Kidney epithelial cell (primary cell): Measurements from ENCODE around the gene ADD2. TPM values are rescaled to one million over a fixed set of nuclear protein-coding genes. Genes with fewer than 3 reads are reported as not detected.

Experiments used
- DNase-seq: peaks from one replicate; pipeline ENCODE4 v3.0.0-alpha.2; 2010; ENCODE audit warnings: low read depth
- H3K27me3 ChIP-seq: 2 replicates; pipeline ENCODE4 v1.6.0; 2011; ENCODE audit warnings: low read length; ENCODE audit not compliant: control insufficient read depth, insufficient read depth
- H3K36me3 ChIP-seq: 2 replicates; pipeline ENCODE4 v1.5.1; 2011; ENCODE audit warnings: low read length; ENCODE audit not compliant: control insufficient read depth, insufficient read depth
- H3K4me3 ChIP-seq: 2 replicates; pipeline ENCODE4 v1.5.1; 2011; ENCODE audit warnings: low read depth, mild to moderate bottlenecking, control low read depth, low read length
- total RNA-seq: library from RNA; depleted of rRNA; stranded (reverse); fragments of >200 nt; gene quantifications from 2 replicates; pipeline ENCODE4 v1.2.3, GENCODE V29; 2015
- TF ChIP-seq, protein P1 (sequence below): IDR thresholded peaks from 2 replicates; pipeline ENCODE4 v1.5.1; 2011; ENCODE audit warnings: mild to moderate bottlenecking, moderate library complexity, low read length, control low read depth, inconsistent platforms; ENCODE audit not compliant: insufficient read depth, poor library complexity, severe bottlenecking

Gene ADD2
- total RNA-seq, 1 donor from 2014 or later, result 9.9 TPM

- no peak for DNase-seq
- H3K4me3 ChIP-seq, result no peak overlapping the region
- no peaks in the 10 kb centered on the region for H3K27me3 ChIP-seq
- TF ChIP-seq, protein P1, sequence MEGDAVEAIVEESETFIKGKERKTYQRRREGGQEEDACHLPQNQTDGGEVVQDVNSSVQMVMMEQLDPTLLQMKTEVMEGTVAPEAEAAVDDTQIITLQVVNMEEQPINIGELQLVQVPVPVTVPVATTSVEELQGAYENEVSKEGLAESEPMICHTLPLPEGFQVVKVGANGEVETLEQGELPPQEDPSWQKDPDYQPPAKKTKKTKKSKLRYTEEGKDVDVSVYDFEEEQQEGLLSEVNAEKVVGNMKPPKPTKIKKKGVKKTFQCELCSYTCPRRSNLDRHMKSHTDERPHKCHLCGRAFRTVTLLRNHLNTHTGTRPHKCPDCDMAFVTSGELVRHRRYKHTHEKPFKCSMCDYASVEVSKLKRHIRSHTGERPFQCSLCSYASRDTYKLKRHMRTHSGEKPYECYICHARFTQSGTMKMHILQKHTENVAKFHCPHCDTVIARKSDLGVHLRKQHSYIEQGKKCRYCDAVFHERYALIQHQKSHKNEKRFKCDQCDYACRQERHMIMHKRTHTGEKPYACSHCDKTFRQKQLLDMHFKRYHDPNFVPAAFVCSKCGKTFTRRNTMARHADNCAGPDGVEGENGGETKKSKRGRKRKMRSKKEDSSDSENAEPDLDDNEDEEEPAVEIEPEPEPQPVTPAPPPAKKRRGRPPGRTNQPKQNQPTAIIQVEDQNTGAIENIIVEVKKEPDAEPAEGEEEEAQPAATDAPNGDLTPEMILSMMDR, result no peak
- H3K36me3 ChIP-seq, result no peaks in the 10 kb centered on the region
Observed at GRCh38 chr2:70738159-70738558, 29.8 kb downstream of the ADD2 start.

- Histone ChIP-seq H3K27me3 (no peaks in the 10 kb centered on the region), H3K4me3 (no peak overlapping the region), H3K36me3 (no peaks in the 10 kb centered on the region)
- TF ChIP-seq, protein P1, result no peak
- DNase-seq, result no peak
Observed at GRCh38 chr2:70735071-70735470, 32.9 kb downstream of the ADD2 start.

DNA sequence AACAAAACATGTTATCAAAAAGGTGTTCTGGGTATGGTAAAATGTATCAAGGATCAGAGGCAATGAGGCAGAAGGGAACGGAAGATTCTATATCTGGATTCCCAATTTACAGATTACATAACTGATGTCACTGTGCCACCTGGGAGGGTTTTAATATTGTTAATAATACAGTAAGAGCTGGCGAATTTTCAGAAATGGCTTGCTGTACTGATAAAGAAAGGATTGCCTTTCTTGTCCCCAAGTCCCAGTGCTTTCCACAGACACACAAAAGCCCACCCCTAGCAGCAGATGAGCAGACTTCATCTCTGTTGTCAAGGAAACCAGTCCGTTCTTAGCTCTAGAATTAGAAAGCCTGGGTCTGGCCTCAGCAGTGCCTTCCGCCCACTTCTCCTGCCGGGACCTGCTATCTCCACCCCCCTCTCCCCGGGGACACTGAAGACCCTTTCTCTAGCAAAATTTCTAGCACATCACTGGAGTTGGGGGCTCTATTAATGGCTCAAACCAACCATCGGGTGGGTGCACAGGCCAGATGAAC, 34.3 kb downstream of the ADD2 start:
- no peak for DNase-seq
- no peak overlapping the region for H3K4me3 ChIP-seq
- no peaks in the 10 kb centered on the region for H3K27me3 ChIP-seq
- TF ChIP-seq, protein P1, result no peak
- no peaks in the 10 kb centered on the region for H3K36me3 ChIP-seq

DNA sequence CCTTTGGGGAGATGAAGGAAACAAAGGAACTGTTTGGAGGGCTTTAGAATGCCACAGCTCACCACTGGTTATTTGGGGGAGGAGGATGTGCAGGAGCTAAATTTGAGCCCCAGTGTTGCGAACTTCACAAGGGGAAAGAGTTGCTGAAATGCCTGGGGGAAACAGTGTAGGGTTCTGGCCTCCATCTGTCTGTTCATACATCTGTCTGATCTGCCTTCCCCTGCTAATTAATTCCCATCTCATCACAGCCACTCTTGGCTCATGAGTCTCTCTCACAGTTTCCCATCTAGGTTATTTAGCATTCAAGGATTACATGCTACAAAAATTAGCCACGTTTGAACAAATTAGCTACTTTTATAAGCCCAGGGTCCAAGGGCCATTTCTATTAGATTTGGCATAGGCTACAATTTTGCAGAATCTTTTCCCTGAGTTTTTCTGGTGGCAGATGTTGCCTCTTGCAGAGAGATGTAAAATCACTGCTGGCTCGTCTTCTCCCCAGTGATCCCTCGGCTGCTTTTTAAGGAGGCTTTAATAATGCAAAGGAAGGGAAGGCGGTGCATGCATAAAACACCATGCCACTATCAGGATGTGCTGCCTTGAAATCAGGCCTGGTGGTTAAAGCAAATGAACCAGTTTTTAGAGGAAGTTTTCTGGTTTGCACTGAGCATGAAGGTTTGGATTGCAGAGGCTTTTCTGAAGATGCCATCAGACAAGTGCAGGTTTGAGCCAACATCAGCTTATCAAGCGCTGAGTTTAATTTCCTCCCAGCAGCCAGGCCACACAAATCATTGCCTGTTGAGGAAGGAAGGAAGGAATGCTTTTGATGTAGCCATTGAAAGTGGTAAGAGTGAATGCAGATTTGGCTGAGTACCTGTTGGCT, 35.0 kb downstream of the ADD2 start:
- Histone ChIP-seq H3K4me3 (no peak overlapping the region), H3K36me3 (no peaks in the 10 kb centered on the region), H3K27me3 (no peaks in the 10 kb centered on the region)
- no peak for DNase-seq
- TF ChIP-seq, protein P1, result no peak

DNA sequence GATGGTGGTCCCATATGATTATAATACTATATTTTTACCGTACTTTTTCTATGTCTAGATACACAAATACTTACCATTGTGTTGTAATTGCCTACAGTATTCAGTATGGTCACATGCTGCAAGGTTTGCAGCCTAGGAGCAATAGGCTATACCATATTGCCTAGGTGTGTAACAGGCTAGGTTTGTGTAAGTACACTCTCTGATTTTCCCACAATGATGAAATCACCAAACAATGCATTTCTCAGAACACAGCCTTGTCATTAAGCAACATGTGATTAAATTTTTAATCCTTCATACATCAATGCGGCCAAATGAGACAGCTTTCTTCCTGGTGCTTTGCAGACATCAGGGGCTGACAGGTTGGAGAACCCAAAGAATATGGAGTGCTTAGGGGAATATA, 37.3 kb downstream of the ADD2 start:
- TF ChIP-seq, protein P1, result no peak
- DNase-seq, result no peak
- Histone ChIP-seq H3K36me3 (no peaks in the 10 kb centered on the region), H3K4me3 (no peak overlapping the region), H3K27me3 (no peaks in the 10 kb centered on the region)
